ENCODE results near the gene FREM1. TPM values are rescaled to one million over a fixed set of nuclear protein-coding genes. Genes with fewer than 3 reads are reported as not detected.

FREM1 gene
- polyA plus RNA-seq, 1 of the 3 experiments (the other 2 are of a cell fraction): 0.26 TPM

GRCh38 chr9:14893280-14893679, 16.9 kb downstream of the FREM1 start (continued):
- TF ChIP-seq IRF3 (IDR thresholded peaks at IDR 0.05; ENCODE audit: low read depth, low read length) (no peak), USF2 (IDR thresholded peaks at IDR 0.05; ENCODE audit: borderline replicate concordance, low read depth, low read length) (no peak), FOXJ3 (CRISPR knock-in tag; IDR thresholded peaks at IDR 0.05) (no peak), MEF2A (IDR thresholded peaks at IDR 0.05; ENCODE audit: borderline replicate concordance, low read depth) (no peak), RFX5 (IDR thresholded peaks at IDR 0.05; ENCODE audit: low read length) (no peak), MXI1 (IDR thresholded peaks at IDR 0.05; ENCODE audit: low read depth, low read length) (no peak)

- Histone ChIP-seq H3F3A (replicated peaks; ENCODE audit: insufficient read depth) (no peaks in the 10 kb centered on the region), H3K27me3 (ENCODE audit: insufficient read depth) (no peaks in the 10 kb centered on the region), H3K9me3 (no peaks in the 10 kb centered on the region), H4K20me1 (ENCODE audit: insufficient read depth) (no peaks in the 10 kb centered on the region), H3K9ac (no peak overlapping the region), H3K27ac (ENCODE audit: low read depth in 2 of 2, low read length in 1 of 2) (no peak overlapping the region), H3K9me2 (no peaks in the 10 kb centered on the region), H3K4me1 (ENCODE audit: control insufficient read depth in 1 of 2, insufficient read depth in 2 of 2, low read depth in 1 of 2, low read length in 1 of 2) (peaks cover 0 to 3% of the 10 kb centered on the region in 2 experiments; a peak in 2 of 4 replicates), H3K79me2 (ENCODE audit: insufficient read depth) (no peaks in the 10 kb centered on the region), H3K36me3 (replicated peaks in 1 of 2; ENCODE audit: control insufficient read depth in 1 of 2, insufficient read depth in 2 of 2, low read length in 1 of 2) (no peaks in the 10 kb centered on the region), H3K4me3 (ENCODE audit: low read depth in 2 of 2, low read length in 1 of 2) (no peak overlapping the region), H3K4me2 (no peak overlapping the region), H2AFZ (ENCODE audit: low read depth) (no peak overlapping the region)
- TF ChIP-seq REST (IDR thresholded peaks at IDR 0.05; ENCODE audit: low read depth, low read length) (no peak), ELF1 (IDR thresholded peaks at IDR 0.05) (no peak), MAX (IDR thresholded peaks at IDR 0.05; ENCODE audit: low read depth) (no peak), FOXJ3 (CRISPR knock-in tag; IDR thresholded peaks at IDR 0.05) (no peak)
- ChIA-PET POLR2A (no interaction called here), CTCF (no interaction called here)
- no peak for DNase-seq
- 24% methylated on average over 1 of the region's 1 CpG for WGBS (ENCODE audit: low lambda C conversion rate)
Observed at GRCh38 chr9:14891332-14891731, 18.9 kb downstream of the FREM1 start.
